GM19239 (cell line): Measurements from ENCODE around the gene ADAM19.

Source experiments
- DNase-seq: peaks from one replicate; pipeline ENCODE4 v3.0.0; 2011; ENCODE audit warnings: low spot score; ENCODE audit not compliant: insufficient read length
- FAIRE-seq: peaks from 2 replicates; lab custom pipeline; 2011; peaks lifted over from hg19 to GRCh38; lab: Jason Lieb, UNC

Gene ADAM19

GRCh38 chr5:157545610-157546310 lies 29.8 kb downstream of the ADAM19 start:
- FAIRE-seq (no peak), DNase-seq (no peak)

GRCh38 chr5:157544623-157544989 lies 31.0 kb downstream of the ADAM19 start:
- DNase-seq (no peak), FAIRE-seq (peak; percentile 56)

GRCh38 chr5:157543825-157544622 lies 31.6 kb downstream of the ADAM19 start:
- no peak for DNase-seq
- FAIRE-seq: peak; percentile 51

GRCh38 chr5:157542282-157543000 lies 33.1 kb downstream of the ADAM19 start:
- DNase-seq (no peak), FAIRE-seq (no peak)

GRCh38 chr5:157541447-157542118 lies 34.0 kb downstream of the ADAM19 start:
- FAIRE-seq: peak; percentile 66
- DNase-seq: no peak

- FAIRE-seq: peak; percentile 97
- DNase-seq: peak; percentile 48
These were observed 34.7 kb downstream of the ADAM19 start for GRCh38 chr5:157540707-157541446.

- no peak for DNase-seq
- FAIRE-seq: no peak
These were observed 35.5 kb downstream of the ADAM19 start for GRCh38 chr5:157540124-157540523.

GRCh38 chr5:157539503-157540022 lies 36.0 kb downstream of the ADAM19 start:
- FAIRE-seq (no peak), DNase-seq (no peak)

GRCh38 chr5:157538311-157538710 lies 37.3 kb downstream of the ADAM19 start:
- DNase-seq (no peak), FAIRE-seq (no peak)

GRCh38 chr5:157535042-157535865 lies 40.3 kb downstream of the ADAM19 start:
- no peak for FAIRE-seq
- DNase-seq: no peak

GRCh38 chr5:157533011-157533481 lies 42.5 kb downstream of the ADAM19 start:
- FAIRE-seq: no peak

GRCh38 chr5:157532022-157532421 lies 43.6 kb downstream of the ADAM19 start:
- no peak for DNase-seq
- no peak for FAIRE-seq

More at GRCh38 chr5:157533011-157533481, 42.5 kb downstream of the ADAM19 start:
- no peak for DNase-seq

- FAIRE-seq (no peak), DNase-seq (no peak)
These were observed 45.2 kb downstream of the ADAM19 start for GRCh38 chr5:157530226-157530972.

GRCh38 chr5:157529002-157529401 lies 46.6 kb downstream of the ADAM19 start:
- FAIRE-seq (no peak), DNase-seq (no peak)

GRCh38 chr5:157528036-157528632 lies 47.4 kb downstream of the ADAM19 start:
- DNase-seq (no peak), FAIRE-seq (no peak)

GRCh38 chr5:157524887-157525286 lies 50.7 kb downstream of the ADAM19 start:
- no peak for DNase-seq
- no peak for FAIRE-seq

- FAIRE-seq (no peak), DNase-seq (no peak)
These were observed 51.6 kb downstream of the ADAM19 start for GRCh38 chr5:157523976-157524375.

GRCh38 chr5:157521704-157522029 lies 53.9 kb downstream of the ADAM19 start:
- no peak for DNase-seq
- FAIRE-seq: no peak
